Prostate gland (tissue), 2 donors: Measurements from ENCODE around the gene PINLYP.

Experiments
- POLR2A ChIP-seq: fragments of 450-650 bp; IDR thresholded peaks from one replicate; pipeline ENCODE4 v1.6.1; 2016; ENCODE audit warnings: antibody characterized with exemption, mild to moderate bottlenecking
- TF ChIP-seq, protein P1 (sequence below), 4 experiments: fragments of 200-600 bp in 2 of 4; fragments of 450-650 bp in 2 of 4; sonication (generic) in 2 of 4; IDR thresholded peaks; 1 replicate in 3 of 4; 2 replicates in 1 of 4; pipeline ENCODE4 v1.5.1; 2016 to 2019; ENCODE audit warnings: antibody characterized with exemption in 4 of 4, mild to moderate bottlenecking in 2 of 4, moderate library complexity in 2 of 4

- no peak for TF ChIP-seq POLR2A
- TF ChIP-seq, protein P1, sequence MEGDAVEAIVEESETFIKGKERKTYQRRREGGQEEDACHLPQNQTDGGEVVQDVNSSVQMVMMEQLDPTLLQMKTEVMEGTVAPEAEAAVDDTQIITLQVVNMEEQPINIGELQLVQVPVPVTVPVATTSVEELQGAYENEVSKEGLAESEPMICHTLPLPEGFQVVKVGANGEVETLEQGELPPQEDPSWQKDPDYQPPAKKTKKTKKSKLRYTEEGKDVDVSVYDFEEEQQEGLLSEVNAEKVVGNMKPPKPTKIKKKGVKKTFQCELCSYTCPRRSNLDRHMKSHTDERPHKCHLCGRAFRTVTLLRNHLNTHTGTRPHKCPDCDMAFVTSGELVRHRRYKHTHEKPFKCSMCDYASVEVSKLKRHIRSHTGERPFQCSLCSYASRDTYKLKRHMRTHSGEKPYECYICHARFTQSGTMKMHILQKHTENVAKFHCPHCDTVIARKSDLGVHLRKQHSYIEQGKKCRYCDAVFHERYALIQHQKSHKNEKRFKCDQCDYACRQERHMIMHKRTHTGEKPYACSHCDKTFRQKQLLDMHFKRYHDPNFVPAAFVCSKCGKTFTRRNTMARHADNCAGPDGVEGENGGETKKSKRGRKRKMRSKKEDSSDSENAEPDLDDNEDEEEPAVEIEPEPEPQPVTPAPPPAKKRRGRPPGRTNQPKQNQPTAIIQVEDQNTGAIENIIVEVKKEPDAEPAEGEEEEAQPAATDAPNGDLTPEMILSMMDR (IDR thresholded peaks at IDR 0.05) = no peak
These were observed 43.3 kb downstream of the PINLYP start for GRCh38 chr19:43618921-43619261.
